ENCODE results near the gene CD2AP.

DNA sequence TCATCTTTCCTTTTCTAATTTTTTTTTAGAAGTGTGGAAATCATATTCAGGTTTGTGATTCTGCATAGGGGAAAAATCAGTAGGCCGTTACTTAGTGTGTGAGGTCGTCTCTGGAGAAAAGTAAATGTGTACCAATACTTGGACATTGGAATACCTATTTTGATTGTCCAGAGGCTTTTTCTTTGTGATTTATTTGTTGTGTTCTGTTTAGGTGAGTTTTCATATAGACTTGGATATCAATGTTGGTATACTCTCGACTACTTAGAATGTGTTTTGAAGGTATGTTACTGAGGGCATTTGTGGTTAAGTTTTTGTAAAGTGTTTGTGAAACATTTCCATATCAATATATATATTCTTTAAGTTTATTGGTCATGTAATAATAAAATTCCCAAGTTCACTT lies 2.3 kb downstream of the CD2AP start:
- TF ChIP-seq POLR2AphosphoS5 (IDR thresholded peaks at IDR 0.05; ENCODE audit: low read depth, low read length) (no peak), POLR2A (IDR thresholded peaks at IDR 0.05; ENCODE audit: low read depth, low read length) (no peak)

All from GM12892 (cell line).